ENCODE data around the gene SHANK3. TPM values are rescaled to one million over a fixed set of nuclear protein-coding genes. Genes with fewer than 3 reads are reported as not detected.
A peak's percentile ranks its signal among the peaks of the same experiment; 100 is the strongest.

The SHANK3 gene
- total and polyA plus RNA-seq, 3 experiments from 2014 or later, result 0.07 TPM; not detected in 1

DNA sequence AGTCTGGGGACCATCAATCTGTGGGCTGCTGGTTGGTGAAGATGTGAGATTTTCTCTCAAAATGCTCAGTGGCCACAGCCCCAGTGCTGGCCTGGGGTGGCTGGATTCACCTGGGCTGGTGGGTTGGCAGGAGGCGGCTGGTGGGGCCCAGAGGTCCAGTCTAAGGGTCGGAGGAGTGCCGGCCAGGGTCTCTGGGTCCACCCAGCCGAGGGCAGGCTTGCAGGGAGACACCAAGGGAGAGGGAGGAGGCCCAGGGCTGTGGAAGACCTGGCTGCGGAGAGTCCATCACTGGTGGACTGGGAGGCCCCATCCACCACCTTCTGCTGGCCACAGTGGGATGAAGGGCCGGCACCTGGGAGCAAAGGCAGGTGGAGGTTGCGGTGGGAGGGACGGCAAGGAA lies 582 bp upstream of the SHANK3 start:
- H3K4me3 Mint-ChIP-seq, result peak overlapping the region in 1 of 7 donors; percentile 65
- Histone ChIP-seq H3K4me1 (ENCODE audit: insufficient read depth, low read length) (peaks cover 11% of the 10 kb centered on the region), H3K36me3 (ENCODE audit: insufficient read depth, low read length) (no peaks in the 10 kb centered on the region), H3K9me3 (ENCODE audit: low read length) (no peaks in the 10 kb centered on the region), H3K27ac (ENCODE audit: low read depth, low read length) (no peak overlapping the region), H3K27me3 (ENCODE audit: insufficient read depth, low read length, poor library complexity, severe bottlenecking) (peaks cover 23% of the 10 kb centered on the region), H3K4me3 (ENCODE audit: low read length) (no peak overlapping the region)
- no peaks in the 10 kb centered on the region for H3K36me3 Mint-ChIP-seq
- POLR2A ChIA-PET, result no interaction called here
- no peaks in the 10 kb centered on the region for H3K9me3 Mint-ChIP-seq
- H3K27ac Mint-ChIP-seq, result no peak overlapping the region
- peaks cover 9 to 25% (median 12%) of the 10 kb centered on the region in 3 donors for H3K4me1 Mint-ChIP-seq
- CTCF ChIA-PET, result no interaction called here
- DNase-seq, result no peak
- peaks cover 34 to 57% of the 10 kb centered on the region in 2 donors for H3K27me3 Mint-ChIP-seq

DNA sequence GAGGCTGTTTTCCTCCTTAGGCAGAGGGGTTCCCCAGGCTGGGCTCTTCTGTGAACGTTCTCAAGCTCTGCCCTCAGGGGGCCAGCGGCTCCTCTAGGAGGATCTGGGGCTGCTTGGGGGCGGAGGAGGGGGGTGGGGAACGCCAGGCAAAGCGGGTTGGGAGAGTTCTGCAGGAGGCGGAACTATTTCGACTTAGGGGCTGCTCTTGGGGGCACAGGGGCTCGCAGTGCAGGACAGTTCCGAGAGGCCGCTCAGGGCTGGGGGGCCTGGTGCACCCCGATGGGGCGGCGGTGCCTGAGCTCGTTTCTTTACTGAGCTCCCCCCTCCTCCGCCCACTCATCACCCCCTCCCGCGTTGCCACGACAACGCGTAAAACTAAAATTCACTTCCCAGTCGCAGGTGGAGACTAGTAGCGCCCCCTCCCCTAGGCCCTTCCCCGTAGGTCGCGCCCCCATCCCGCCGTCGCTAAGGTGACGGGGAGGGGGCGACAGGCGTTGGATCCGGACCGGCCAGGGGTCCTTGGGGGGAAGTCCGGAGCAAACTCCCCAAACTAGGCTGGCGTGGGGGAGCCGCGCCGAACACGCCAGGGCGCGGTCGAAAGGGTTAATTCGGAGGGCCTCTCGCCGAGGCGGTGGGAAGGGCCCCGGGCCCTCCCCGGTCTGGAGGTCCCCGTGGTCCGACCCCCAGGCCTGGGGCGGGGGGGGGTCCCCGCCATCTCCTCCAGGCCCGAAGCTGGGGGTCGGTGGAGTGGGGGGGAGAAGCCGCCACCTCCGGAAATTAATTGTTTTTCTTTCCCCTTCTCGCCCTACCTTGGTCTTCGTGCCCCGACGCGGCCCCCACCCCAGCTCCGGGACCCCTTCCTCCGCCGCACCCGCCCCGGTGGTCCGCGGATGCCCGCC lies 857 bp downstream of the SHANK3 start:
- H3K4me3 Mint-ChIP-seq, result peak overlapping the region in 6 of 7 donors; percentile 49 to 79 (median 64)
- no peak overlapping the region for H3K27ac ChIP-seq (ENCODE audit: low read depth, low read length)
- peak overlapping the region in 1 of 8 donors; percentile 74 for H3K27ac Mint-ChIP-seq
- peaks cover 27 to 47% of the 10 kb centered on the region in 2 donors for H3K27me3 Mint-ChIP-seq
- no peaks in the 10 kb centered on the region for H3K36me3 ChIP-seq (ENCODE audit: insufficient read depth, low read length)
- peaks cover 23% of the 10 kb centered on the region for H3K27me3 ChIP-seq (ENCODE audit: insufficient read depth, low read length, poor library complexity, severe bottlenecking)
- DNase-seq, result peak in 1 of 5 donors; percentile 42
- H3K4me1 Mint-ChIP-seq, result peaks cover 9 to 25% (median 12%) of the 10 kb centered on the region in 3 donors
- ChIA-PET POLR2A (interaction anchor here (0.6 to 1.0 kb wide), 2 partner anchors 25 to 146 kb away, joined by 3 to 4 read pairs; no protein-coding TSS in a partner anchor), CTCF (no interaction called here)
- no peak overlapping the region for H3K4me3 ChIP-seq (ENCODE audit: low read length)
- H3K9me3 ChIP-seq (ENCODE audit: low read length), result no peaks in the 10 kb centered on the region
- H3K36me3 Mint-ChIP-seq, result no peaks in the 10 kb centered on the region
- H3K9me3 Mint-ChIP-seq, result no peaks in the 10 kb centered on the region
- peaks cover 11% of the 10 kb centered on the region for H3K4me1 ChIP-seq (ENCODE audit: insufficient read depth, low read length)

DNA sequence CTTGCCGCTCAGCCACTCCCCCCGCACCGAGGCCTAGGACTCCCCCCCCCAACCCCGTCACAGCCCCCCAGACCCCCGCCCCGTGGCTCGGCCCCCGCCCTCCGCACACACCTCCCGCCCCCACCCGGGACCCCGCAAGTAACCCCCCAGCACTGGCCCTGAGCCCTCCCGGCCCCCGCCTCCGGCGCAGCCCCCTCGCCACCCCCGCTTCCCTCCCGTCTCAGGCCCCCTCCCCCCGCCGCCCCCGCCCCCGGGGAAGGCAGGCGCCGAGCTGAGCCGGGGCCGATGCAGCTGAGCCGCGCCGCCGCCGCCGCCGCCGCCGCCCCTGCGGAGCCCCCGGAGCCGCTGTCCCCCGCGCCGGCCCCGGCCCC lies 1.5 kb downstream of the SHANK3 start:
- Histone ChIP-seq H3K9me3 (ENCODE audit: low read length) (no peaks in the 10 kb centered on the region), H3K27ac (ENCODE audit: low read depth, low read length) (no peak overlapping the region), H3K27me3 (ENCODE audit: insufficient read depth, low read length, poor library complexity, severe bottlenecking) (peaks cover 23% of the 10 kb centered on the region), H3K4me3 (ENCODE audit: low read length) (no peak overlapping the region), H3K36me3 (ENCODE audit: insufficient read depth, low read length) (no peaks in the 10 kb centered on the region), H3K4me1 (ENCODE audit: insufficient read depth, low read length) (peaks cover 11% of the 10 kb centered on the region)
- Mint-ChIP-seq H3K27me3 (peaks cover 25 to 45% of the 10 kb centered on the region in 2 donors), H3K4me3 (peak overlapping the region in 3 of 7 donors; percentile 44 to 74 (median 49)), H3K36me3 (no peaks in the 10 kb centered on the region), H3K4me1 (peaks cover 9 to 25% (median 12%) of the 10 kb centered on the region in 3 donors), H3K9me3 (no peaks in the 10 kb centered on the region), H3K27ac (no peak overlapping the region)
- DNase-seq, result no peak
- CTCF ChIA-PET, result no interaction called here
- POLR2A ChIA-PET, result no interaction called here

DNA sequence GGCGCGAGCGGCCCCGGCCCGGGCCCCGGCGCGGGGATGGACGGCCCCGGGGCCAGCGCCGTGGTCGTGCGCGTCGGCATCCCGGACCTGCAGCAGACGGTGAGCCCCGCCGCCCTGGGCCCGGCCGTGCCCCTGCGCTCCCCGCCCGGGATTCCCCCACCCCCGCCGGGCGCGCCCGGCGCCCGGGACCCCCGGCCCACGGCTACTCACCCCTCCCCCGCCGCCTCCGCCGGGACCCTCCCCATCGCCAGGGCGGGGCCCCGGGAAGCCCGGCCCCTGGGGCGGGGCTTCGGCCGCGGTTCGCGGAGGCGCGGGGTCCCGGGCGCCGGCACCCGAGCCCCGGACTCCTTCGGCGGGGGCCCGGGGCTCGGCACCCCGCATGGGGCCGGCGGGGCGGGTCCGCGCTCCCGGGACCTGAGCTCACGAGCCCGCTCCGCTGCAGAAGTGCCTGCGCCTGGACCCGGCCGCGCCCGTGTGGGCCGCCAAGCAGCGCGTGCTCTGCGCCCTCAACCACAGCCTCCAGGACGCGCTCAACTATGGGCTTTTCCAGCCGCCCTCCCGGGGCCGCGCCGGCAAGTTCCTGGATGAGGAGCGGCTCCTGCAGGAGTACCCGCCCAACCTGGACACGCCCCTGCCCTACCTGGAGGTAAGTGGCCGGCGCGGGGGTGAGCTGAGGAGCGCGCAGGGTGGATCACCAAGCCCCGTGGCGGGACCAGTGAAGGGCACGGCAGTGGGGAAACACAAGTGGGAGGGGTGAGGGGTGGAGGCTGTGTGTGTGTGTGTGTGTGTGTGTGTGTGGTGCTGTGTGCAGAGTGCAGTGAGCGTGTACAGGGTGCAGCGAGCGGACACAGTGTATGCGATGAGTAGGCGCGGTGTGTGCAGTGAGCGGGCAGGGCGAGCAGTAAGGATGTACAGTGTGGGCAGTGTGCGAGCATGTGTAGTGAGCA lies 2.3 kb downstream of the SHANK3 start:
- Histone ChIP-seq H3K27ac (ENCODE audit: low read depth, low read length) (no peak overlapping the region), H3K9me3 (ENCODE audit: low read length) (no peaks in the 10 kb centered on the region), H3K36me3 (ENCODE audit: insufficient read depth, low read length) (no peaks in the 10 kb centered on the region), H3K27me3 (ENCODE audit: insufficient read depth, low read length, poor library complexity, severe bottlenecking) (peaks cover 23% of the 10 kb centered on the region), H3K4me3 (ENCODE audit: low read length) (no peak overlapping the region), H3K4me1 (ENCODE audit: insufficient read depth, low read length) (peaks cover 11% of the 10 kb centered on the region)
- H3K27ac Mint-ChIP-seq, result no peak overlapping the region
- peak overlapping the region; percentile 48 to 72 (median 67) for H3K4me3 Mint-ChIP-seq
- no peaks in the 10 kb centered on the region for H3K36me3 Mint-ChIP-seq
- CTCF ChIA-PET, result no interaction called here
- no peaks in the 10 kb centered on the region for H3K9me3 Mint-ChIP-seq
- H3K4me1 Mint-ChIP-seq, result peaks cover 9 to 25% (median 12%) of the 10 kb centered on the region in 3 donors
- H3K27me3 Mint-ChIP-seq, result peaks cover 25 to 45% of the 10 kb centered on the region in 2 donors
- DNase-seq, result peak in 1 of 5 donors; percentile 18
- POLR2A ChIA-PET, result no interaction called here

DNA sequence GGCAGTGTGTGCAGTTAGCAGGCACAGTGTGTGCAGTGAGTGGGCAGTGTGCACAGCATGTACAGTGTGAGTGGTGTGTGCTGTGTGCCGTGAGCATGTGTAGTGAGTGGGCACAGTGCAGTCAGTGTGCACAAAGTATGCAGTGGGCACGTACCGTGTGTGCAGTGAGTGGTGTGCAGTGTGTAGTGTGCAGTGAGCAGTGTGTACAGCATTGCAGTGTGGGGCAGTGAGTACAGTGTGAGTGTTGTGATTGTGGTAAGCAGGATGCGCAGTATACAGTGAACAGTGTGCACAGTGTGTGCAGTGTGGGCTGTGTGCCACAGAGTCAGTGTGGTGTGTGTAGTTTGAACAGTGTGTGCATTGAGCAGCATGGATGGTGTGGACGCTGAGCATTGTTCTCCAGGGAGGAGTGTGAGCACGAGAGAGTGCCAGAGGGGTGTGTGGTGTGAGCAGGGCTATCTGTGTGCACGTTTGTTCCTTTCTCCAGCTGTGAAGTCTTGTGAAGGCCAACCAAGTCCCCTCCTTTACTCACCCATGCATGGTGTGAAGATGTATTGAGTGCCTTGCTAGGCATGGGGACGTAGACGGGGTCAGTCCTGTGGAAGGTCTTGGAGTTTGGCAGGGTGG lies 3.0 kb downstream of the SHANK3 start:
- H3K4me3 Mint-ChIP-seq, result peak overlapping the region in 6 of 7 donors; percentile 15 to 72 (median 66)
- Histone ChIP-seq H3K36me3 (ENCODE audit: insufficient read depth, low read length) (no peaks in the 10 kb centered on the region), H3K27ac (ENCODE audit: low read depth, low read length) (no peak overlapping the region)

DNA sequence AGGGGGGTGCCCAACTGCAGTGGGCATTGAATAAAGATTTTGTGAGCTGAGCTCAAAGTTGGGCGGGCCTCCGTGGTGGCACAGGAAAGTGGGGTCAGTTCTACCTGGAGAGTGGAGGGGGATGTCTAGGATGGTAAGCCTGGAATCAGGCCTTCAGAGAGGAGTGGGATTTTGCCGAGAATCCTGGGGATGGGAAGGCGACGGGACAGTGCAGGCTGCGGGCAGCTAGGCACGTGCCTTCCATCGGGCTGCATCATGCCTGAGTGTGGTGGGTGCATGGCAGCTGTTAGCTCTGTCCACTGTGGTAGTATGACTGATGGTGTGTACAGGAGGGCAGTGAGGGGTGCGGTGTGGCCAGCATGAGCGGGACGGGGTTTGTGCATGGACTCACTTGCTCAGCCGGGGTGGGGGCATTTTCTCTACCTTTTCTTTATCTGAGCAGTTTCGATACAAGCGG lies 3.6 kb downstream of the SHANK3 start:
- peaks cover 11% of the 10 kb centered on the region for H3K4me1 ChIP-seq (ENCODE audit: insufficient read depth, low read length)
- Mint-ChIP-seq H3K9me3 (no peaks in the 10 kb centered on the region), H3K36me3 (no peaks in the 10 kb centered on the region), H3K27me3 (peaks cover 20 to 35% of the 10 kb centered on the region in 2 donors), H3K4me1 (peaks cover 8 to 25% (median 9%) of the 10 kb centered on the region in 3 donors), H3K4me3 (peak overlapping the region in 3 of 7 donors; percentile 63 to 72 (median 64)), H3K27ac (peak overlapping the region in 1 of 8 donors; percentile 24)
- H3K9me3 ChIP-seq (ENCODE audit: low read length), result no peaks in the 10 kb centered on the region
- no peak overlapping the region for H3K4me3 ChIP-seq (ENCODE audit: low read length)
- ChIA-PET POLR2A (no interaction called here), CTCF (no interaction called here)
- H3K27me3 ChIP-seq (ENCODE audit: insufficient read depth, low read length, poor library complexity, severe bottlenecking), result peaks cover 23% of the 10 kb centered on the region
- no peak for DNase-seq
- H3K36me3 ChIP-seq (ENCODE audit: insufficient read depth, low read length), result no peaks in the 10 kb centered on the region
- H3K27ac ChIP-seq (ENCODE audit: low read depth, low read length), result no peak overlapping the region

More for the DNA sequence above, 3.0 kb downstream of the SHANK3 start:
- POLR2A ChIA-PET, result no interaction called here
- Histone ChIP-seq H3K27me3 (ENCODE audit: insufficient read depth, low read length, poor library complexity, severe bottlenecking) (peaks cover 23% of the 10 kb centered on the region), H3K4me3 (ENCODE audit: low read length) (no peak overlapping the region), H3K9me3 (ENCODE audit: low read length) (no peaks in the 10 kb centered on the region), H3K4me1 (ENCODE audit: insufficient read depth, low read length) (peaks cover 11% of the 10 kb centered on the region)
- Mint-ChIP-seq H3K4me1 (peaks cover 9 to 25% (median 9%) of the 10 kb centered on the region in 3 donors), H3K9me3 (no peaks in the 10 kb centered on the region), H3K27ac (peak overlapping the region in 1 of 8 donors; percentile 60), H3K36me3 (no peaks in the 10 kb centered on the region), H3K27me3 (peaks cover 21 to 40% of the 10 kb centered on the region in 2 donors)
- CTCF ChIA-PET, result no interaction called here
- no peak for DNase-seq

DNA sequence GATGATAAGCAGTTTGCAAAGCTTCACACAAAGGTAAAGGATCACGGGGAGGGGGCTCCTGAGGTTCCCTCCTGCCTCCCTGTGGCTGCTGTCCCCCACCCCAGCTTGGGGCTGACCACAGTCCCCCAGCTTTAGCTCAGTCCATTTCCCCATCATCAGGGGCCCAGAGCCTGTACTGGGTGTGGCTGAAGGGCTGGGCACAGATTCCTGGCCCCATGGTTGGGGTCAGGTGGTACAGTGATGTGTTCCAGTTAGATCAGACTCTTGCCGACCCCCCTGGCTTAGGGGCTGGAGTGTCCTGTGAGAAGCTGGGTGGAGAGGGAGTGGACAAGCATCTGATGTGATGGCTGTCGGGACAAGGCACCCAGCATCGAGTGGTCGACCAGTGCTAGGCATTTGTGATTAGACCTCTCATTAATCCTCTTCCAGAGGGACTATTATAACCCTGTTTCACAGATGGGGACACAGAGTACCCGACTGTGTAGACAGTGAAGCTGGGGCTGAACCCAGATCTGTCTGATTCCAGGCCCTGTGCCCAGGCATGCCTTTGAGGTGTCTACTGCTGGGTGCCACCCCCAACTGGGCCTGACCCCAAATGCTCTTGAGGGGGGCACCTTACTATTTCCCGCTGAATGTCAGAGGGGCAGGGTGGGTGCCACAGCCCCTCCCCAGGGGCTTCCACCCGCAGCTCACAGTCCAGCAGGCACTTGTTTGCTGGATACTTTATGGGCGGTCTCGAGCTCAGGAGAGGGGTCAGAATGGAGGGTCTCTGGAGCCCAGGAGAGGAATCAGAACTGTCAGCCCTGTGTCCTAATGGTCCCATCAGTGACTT lies 4.3 kb downstream of the SHANK3 start:
- H3K27me3 ChIP-seq (ENCODE audit: insufficient read depth, low read length, poor library complexity, severe bottlenecking), result peaks cover 23% of the 10 kb centered on the region
- ChIA-PET CTCF (no interaction called here), POLR2A (no interaction called here)
- Mint-ChIP-seq H3K36me3 (no peaks in the 10 kb centered on the region), H3K27ac (peak overlapping the region in 1 of 8 donors; percentile 24), H3K27me3 (peaks cover 20 to 28% of the 10 kb centered on the region in 2 donors), H3K4me1 (peaks cover 8 to 18% (median 9%) of the 10 kb centered on the region in 3 donors), H3K4me3 (peak overlapping the region in 1 of 7 donors; percentile 27), H3K9me3 (no peaks in the 10 kb centered on the region)
- H3K4me1 ChIP-seq (ENCODE audit: insufficient read depth, low read length), result peaks cover 11% of the 10 kb centered on the region
- no peaks in the 10 kb centered on the region for H3K9me3 ChIP-seq (ENCODE audit: low read length)
- DNase-seq, result no peak
- H3K36me3 ChIP-seq (ENCODE audit: insufficient read depth, low read length), result no peaks in the 10 kb centered on the region
- H3K27ac ChIP-seq (ENCODE audit: low read depth, low read length), result no peak overlapping the region
- H3K4me3 ChIP-seq (ENCODE audit: low read length), result no peak overlapping the region

Measured in CD8-positive, alpha-beta memory T cell (primary cell).